NCI-H146 treated with DMSO at 0.1 percent for 48 hours (cell line): ENCODE measurements around the gene KLHL36.
"Not testable (repeated sequence)": the region's sequence is repeated elsewhere in the genome, so short reads cannot be mapped to it uniquely, and the experiment has no call there.

Experiments
- DNase-seq: peaks from one replicate; lab custom pipeline; 2025; ENCODE audit not compliant: unreplicated experiment; lab: John Stamatoyannopoulos, UW

The KLHL36 gene

GRCh38 chr16:84690088-84690819 is 41.9 kb downstream of the KLHL36 start:
- no peak for DNase-seq

GRCh38 chr16:84692451-84693214 is 44.3 kb downstream of the KLHL36 start:
- DNase-seq, result no peak

GRCh38 chr16:84693869-84694268 is 45.6 kb downstream of the KLHL36 start:
- not testable (repeated sequence) for DNase-seq

- DNase-seq, result no peak
Measured at GRCh38 chr16:84694980-84695379, 46.7 kb downstream of the KLHL36 start.

- no peak for DNase-seq
Measured at GRCh38 chr16:84699147-84699711, 50.9 kb downstream of the KLHL36 start.

- DNase-seq, result peak; percentile 34
Measured at GRCh38 chr16:84699712-84700445, 51.6 kb downstream of the KLHL36 start, which contains the start of gene USP10. USP10 (plus strand) TSS chr16:84700000; CDS start chr16:84700091, 91 bp downstream.

GRCh38 chr16:84700446-84701300 is 52.4 kb downstream of the KLHL36 start:
- DNase-seq, result no peak

- DNase-seq, result no peak
Measured at GRCh38 chr16:84703681-84704080, 55.4 kb downstream of the KLHL36 start.

GRCh38 chr16:84704253-84704652 is 55.9 kb downstream of the KLHL36 start:
- no peak for DNase-seq

- no peak for DNase-seq
Measured at GRCh38 chr16:84706856-84707255, 58.5 kb downstream of the KLHL36 start.

- DNase-seq, result no peak
Measured at GRCh38 chr16:84709609-84710008, 61.3 kb downstream of the KLHL36 start.

GRCh38 chr16:84710686-84711085 is 62.4 kb downstream of the KLHL36 start:
- DNase-seq, result no peak
